HG03097 (cell line): ENCODE data around the gene HELT.
"Not testable (repeated sequence)": the region's sequence is repeated elsewhere in the genome, so short reads cannot be mapped to it uniquely, and the experiment has no call there.

ENCODE experiments used
- ATAC-seq: cut with Tn5 transposase; IDR thresholded peaks from one replicate; pipeline ENCODE4 v1.9.1; 2021; ENCODE audit not compliant: unreplicated experiment, low FRiP score

Gene HELT

GRCh38 chr4:185033950-185034349, 15.7 kb downstream of the HELT start:
- no peak for ATAC-seq

- no peak for ATAC-seq
Observed at GRCh38 chr4:185035284-185035683, 17.0 kb downstream of the HELT start.

- no peak for ATAC-seq
Observed at GRCh38 chr4:185036019-185036418, 17.7 kb downstream of the HELT start.

- no peak for ATAC-seq
Observed at GRCh38 chr4:185036842-185037241, 18.6 kb downstream of the HELT start.

DNA sequence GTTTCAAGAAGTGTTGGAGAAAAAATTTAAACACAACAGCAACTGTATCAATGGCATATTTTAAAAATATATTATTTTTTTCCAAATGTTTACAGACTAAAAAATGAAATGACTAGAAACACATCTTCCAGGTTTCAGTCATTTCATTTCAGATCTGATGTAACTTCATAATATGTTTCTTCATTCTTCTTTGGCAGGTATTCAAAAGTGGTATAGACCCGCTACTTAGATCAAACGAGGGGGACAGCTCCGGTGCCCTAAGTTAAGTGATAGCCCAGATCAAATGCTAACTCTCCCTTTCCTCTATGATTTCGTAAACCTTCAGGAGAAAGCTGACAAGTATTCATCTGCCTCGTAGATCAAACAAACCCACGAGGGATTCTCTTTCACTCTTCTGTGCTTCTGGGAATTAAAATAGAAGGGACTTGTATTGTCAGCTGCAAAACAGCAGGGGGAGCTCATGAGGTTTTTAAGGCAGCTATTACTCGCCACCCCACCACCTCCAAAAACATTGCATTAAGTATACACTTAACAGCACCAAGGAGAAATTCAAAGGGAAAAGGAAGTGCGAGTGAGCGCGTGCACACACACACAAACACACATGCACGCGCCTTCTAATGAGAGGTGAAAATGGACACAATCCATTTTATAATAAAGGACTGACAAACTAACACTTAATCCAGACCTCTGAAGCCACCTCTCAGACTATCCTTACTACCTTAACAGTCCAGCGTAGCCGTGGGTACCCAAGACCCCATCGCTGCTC, 21.4 kb downstream of the HELT start:
- ATAC-seq: no peak

GRCh38 chr4:185040523-185040922, 22.2 kb downstream of the HELT start:
- ATAC-seq: no peak

DNA sequence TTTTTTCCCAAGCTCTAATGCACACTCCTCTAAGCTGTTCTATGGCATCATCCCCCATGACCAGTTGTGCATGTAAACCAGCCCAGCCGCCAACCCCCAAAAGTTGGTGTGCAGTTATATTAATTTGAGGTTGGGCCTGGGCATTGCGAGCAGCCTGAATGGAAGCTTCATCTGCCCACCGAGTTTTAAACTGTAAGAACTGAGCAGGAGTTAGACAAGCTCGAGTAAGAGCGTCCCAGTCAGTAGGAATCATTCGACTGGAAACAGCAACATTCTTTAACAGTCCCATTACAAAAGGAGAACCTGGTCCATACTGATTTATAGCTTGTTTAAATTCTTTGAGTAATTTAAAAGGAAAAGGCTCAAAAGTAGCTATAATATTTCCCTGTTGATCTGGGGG, 32.0 kb downstream of the HELT start:
- not testable (repeated sequence) for ATAC-seq

DNA sequence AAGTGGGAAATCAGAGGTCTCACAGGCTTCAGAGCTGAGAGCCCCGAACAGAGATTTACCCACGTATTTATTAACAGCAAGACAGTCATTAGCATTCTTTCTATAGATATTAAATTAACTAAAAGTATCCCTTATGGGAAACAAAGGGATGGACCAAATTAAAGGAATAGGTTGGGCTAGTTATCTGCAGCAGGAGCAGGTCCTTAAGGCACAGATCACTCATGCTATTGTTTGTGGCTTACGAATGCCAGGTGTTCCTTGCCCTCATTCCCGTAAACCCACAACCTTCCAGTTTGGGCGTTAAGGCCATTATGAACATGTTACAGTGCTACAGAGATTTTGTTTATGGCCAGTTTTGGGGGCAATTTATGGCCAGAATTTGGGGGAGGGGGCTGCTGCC, 33.0 kb downstream of the HELT start:
- not testable (repeated sequence) for ATAC-seq

GRCh38 chr4:185053746-185054145, 35.5 kb downstream of the HELT start:
- ATAC-seq: no peak

GRCh38 chr4:185054272-185054671, 36.0 kb downstream of the HELT start:
- no peak for ATAC-seq

GRCh38 chr4:185054886-185055285, 36.6 kb downstream of the HELT start:
- ATAC-seq: no peak

- no peak for ATAC-seq
Observed at GRCh38 chr4:185061610-185062009, 43.3 kb downstream of the HELT start.

DNA sequence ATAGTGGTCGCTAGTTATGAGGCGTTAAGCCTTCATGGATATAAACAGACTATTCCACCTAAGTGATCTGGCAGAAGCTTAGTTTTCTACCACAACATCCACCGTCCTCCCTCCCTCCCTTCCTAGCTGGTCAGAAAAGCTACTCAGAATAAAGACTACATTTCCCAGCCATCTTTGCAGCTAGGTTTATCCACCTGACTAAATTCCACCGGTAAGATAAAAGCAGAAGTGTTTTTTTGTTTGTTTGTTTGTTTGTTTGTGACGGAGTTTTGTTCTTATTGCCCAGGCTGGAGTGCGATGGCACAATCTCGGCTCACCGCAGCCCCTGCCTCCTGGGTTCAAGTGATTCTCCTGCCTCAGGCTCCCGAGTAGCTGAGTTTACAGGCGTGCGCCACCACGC, 44.3 kb downstream of the HELT start:
- no peak for ATAC-seq

GRCh38 chr4:185066179-185066578, 47.9 kb downstream of the HELT start:
- ATAC-seq: no peak

DNA sequence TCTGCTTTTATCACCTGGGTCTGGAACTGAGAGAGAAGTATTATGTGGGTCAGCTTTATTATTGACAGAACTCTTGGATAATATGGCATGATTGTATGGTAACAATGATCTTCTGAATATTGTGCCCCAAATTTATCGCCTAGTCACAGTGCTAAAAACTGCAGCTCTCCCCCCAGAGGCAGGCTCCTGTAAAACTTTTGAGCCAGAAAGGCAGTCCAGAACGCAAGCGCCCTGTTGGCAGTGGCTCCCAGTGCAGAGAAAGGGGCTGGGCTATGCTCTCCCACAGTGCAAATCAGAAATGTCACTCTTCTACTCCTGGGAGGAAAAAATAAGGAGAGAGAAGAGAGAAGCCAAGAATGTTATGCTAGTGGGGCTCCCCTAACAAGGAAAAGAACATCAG, 50.5 kb downstream of the HELT start:
- ATAC-seq: no peak
